HG03521 (cell line): ENCODE results near the gene NMNAT3.

ENCODE experiments used
- ATAC-seq: cut with Tn5 transposase; IDR thresholded peaks from one replicate; pipeline ENCODE4 v1.9.1; 2021; ENCODE audit warnings: mild to moderate bottlenecking, moderate library complexity; ENCODE audit not compliant: unreplicated experiment

Gene NMNAT3

GRCh38 chr3:139524841-139525636 is 152.7 kb downstream of the NMNAT3 start:
- no peak for ATAC-seq

GRCh38 chr3:139523718-139524117 is 154.1 kb downstream of the NMNAT3 start:
- no peak for ATAC-seq

- no peak for ATAC-seq
Observed at GRCh38 chr3:139523166-139523565, 154.6 kb downstream of the NMNAT3 start.

GRCh38 chr3:139522421-139522820 is 155.4 kb downstream of the NMNAT3 start:
- no peak for ATAC-seq

GRCh38 chr3:139521816-139522215 is 156.0 kb downstream of the NMNAT3 start:
- ATAC-seq = no peak

- ATAC-seq = no peak
Observed at GRCh38 chr3:139521144-139521543, 156.6 kb downstream of the NMNAT3 start.

- no peak for ATAC-seq
Observed at GRCh38 chr3:139519998-139520737, 157.6 kb downstream of the NMNAT3 start.

- ATAC-seq = no peak
Observed at GRCh38 chr3:139518926-139519842, 158.6 kb downstream of the NMNAT3 start.

GRCh38 chr3:139518306-139518705 is 159.5 kb downstream of the NMNAT3 start:
- no peak for ATAC-seq

GRCh38 chr3:139517321-139518065 is 160.3 kb downstream of the NMNAT3 start:
- ATAC-seq = no peak

GRCh38 chr3:139514741-139515140 is 163.0 kb downstream of the NMNAT3 start:
- no peak for ATAC-seq
